ENCODE data around the gene EPOP.

Gene EPOP

GRCh38 chr17:38674749-38675615 lies at the start of gene EPOP:
TSS of gene EPOP (minus strand) at chr17:38674957. CDS start at chr17:38674495, 462 bp downstream.
- DNase-seq (ENCODE audit: low read depth): peak; percentile 70

GRCh38 chr17:38721802-38722201 lies 47.0 kb upstream of the EPOP start:
- no peak for DNase-seq (ENCODE audit: low read depth)

- DNase-seq (ENCODE audit: low read depth): no peak
Observed at GRCh38 chr17:38720941-38721340, 46.2 kb upstream of the EPOP start.

- DNase-seq (ENCODE audit: low read depth): no peak
Observed at GRCh38 chr17:38719943-38720641, 45.3 kb upstream of the EPOP start.

- no peak for DNase-seq (ENCODE audit: low read depth)
Observed at GRCh38 chr17:38719289-38719942, 44.7 kb upstream of the EPOP start.

- DNase-seq (ENCODE audit: low read depth): no peak
Observed at GRCh38 chr17:38717139-38717745, 42.5 kb upstream of the EPOP start.

GRCh38 chr17:38716368-38717005 lies 41.7 kb upstream of the EPOP start:
- DNase-seq (ENCODE audit: low read depth): no peak

GRCh38 chr17:38715216-38715943 lies 40.6 kb upstream of the EPOP start:
- DNase-seq (ENCODE audit: low read depth): no peak

- DNase-seq (ENCODE audit: low read depth): no peak
Observed at GRCh38 chr17:38713456-38714075, 38.8 kb upstream of the EPOP start.

- DNase-seq (ENCODE audit: low read depth): no peak
Observed at GRCh38 chr17:38712593-38712992, 37.8 kb upstream of the EPOP start.

- DNase-seq (ENCODE audit: low read depth): no peak
Observed at GRCh38 chr17:38711792-38712571, 37.2 kb upstream of the EPOP start.

- DNase-seq (ENCODE audit: low read depth): no peak
Observed at GRCh38 chr17:38710985-38711384, 36.2 kb upstream of the EPOP start.

- DNase-seq (ENCODE audit: low read depth): no peak
Observed at GRCh38 chr17:38710604-38710962, 35.8 kb upstream of the EPOP start.

- no peak for DNase-seq (ENCODE audit: low read depth)
Observed at GRCh38 chr17:38709864-38710603, 35.3 kb upstream of the EPOP start.

GRCh38 chr17:38709104-38709820 lies 34.5 kb upstream of the EPOP start:
- DNase-seq (ENCODE audit: low read depth): no peak

GRCh38 chr17:38707678-38708351 lies 33.1 kb upstream of the EPOP start:
- DNase-seq (ENCODE audit: low read depth): no peak

GRCh38 chr17:38706505-38707216 lies 31.9 kb upstream of the EPOP start:
- no peak for DNase-seq (ENCODE audit: low read depth)

Data from stimulated activated CD8-positive, alpha-beta memory T cell treated with anti-CD3 and anti-CD28 coated beads, Interleukin-12 subunit alpha, Interleukin-12 subunit beta, amount 100 ng/mL, for 1 hour (primary cell).